AG10803 (cell line): ENCODE measurements around the gene PRDM16.

Experiments
- DNase-seq: peaks from one replicate; pipeline ENCODE4 v3.0.0; 2010; ENCODE audit warnings: low read depth
- H3K4me3 ChIP-seq: 2 replicates; pipeline ENCODE4 v1.5.1; 2011; ENCODE audit warnings: mild to moderate bottlenecking, low read length, control low read depth
- CTCF ChIP-seq: conservative IDR thresholded peaks from 2 replicates; pipeline ENCODE4 v1.5.1; 2011; ENCODE audit warnings: mild to moderate bottlenecking, low read length, control low read depth, inconsistent platforms

Gene PRDM16

GRCh38 chr1:3353876-3354275 lies 284.9 kb downstream of the PRDM16 start:
- no peak for TF ChIP-seq CTCF
- no peak overlapping the region for H3K4me3 ChIP-seq
- DNase-seq: no peak

DNA sequence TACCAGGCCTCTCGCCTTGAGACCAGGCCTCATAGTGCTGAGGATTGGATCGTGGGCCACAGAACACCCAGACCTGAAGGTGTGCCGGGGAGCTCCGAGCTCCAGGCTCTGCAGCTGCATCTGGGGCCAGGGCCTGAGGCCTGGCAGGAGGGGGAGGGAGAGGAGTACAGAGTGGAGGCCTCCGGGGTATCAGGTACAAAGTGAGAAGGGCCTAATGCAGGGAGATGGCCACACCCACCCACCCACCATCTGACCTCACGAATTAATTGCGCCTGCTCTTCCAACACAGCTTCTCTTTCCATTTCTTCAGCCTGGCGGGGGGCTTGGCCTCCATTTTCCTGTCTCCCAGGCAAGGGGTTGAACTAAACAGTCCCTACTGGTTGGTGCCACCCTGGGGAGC lies 286.1 kb downstream of the PRDM16 start:
- no peak for DNase-seq
- TF ChIP-seq CTCF: no peak
- H3K4me3 ChIP-seq: no peak overlapping the region

- no peak for TF ChIP-seq CTCF
- H3K4me3 ChIP-seq: no peak overlapping the region
- DNase-seq: no peak
Measured at GRCh38 chr1:3355894-3356826, 287.2 kb downstream of the PRDM16 start.

GRCh38 chr1:3356827-3357460 lies 287.9 kb downstream of the PRDM16 start:
- DNase-seq: no peak
- TF ChIP-seq CTCF: no peak
- H3K4me3 ChIP-seq: no peak overlapping the region

DNA sequence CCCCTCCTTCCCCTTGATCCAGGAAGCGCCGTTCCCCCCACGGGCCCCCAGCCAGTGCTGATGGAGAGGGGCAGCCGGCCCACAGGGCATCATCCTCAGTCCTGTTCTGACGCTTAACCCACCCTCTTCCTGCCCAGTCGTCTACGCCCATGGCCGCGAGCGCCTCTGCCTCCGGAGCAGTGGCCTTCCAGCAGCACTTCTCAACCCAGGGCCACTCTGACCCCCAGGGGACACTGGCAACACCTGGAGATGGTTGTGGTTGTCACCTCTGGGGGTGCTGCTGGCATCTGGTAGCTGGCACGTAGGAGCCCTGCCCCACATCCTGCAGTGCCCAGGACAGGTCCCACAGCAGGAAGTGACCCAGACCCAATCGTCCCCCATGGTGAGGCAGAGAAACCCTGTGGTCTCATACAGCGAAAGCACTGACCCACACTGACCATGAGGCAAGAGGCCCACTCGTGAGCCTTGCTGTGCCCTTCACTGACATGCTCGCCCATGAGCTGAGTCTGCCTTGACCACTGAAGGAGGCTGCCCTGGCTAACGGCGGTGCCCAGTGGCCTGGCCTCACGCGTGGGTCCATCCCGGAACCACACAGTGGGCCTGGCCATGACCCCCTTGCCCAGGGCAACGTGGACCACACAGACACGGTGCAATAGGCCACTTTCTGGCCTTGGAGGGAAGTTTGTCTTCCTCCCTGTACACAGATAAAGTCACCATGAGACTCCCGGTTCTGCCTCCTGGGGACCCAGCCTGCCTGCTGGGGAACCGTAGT lies 288.7 kb downstream of the PRDM16 start:
- no peak overlapping the region for H3K4me3 ChIP-seq
- no peak for DNase-seq
- TF ChIP-seq CTCF: no peak

DNA sequence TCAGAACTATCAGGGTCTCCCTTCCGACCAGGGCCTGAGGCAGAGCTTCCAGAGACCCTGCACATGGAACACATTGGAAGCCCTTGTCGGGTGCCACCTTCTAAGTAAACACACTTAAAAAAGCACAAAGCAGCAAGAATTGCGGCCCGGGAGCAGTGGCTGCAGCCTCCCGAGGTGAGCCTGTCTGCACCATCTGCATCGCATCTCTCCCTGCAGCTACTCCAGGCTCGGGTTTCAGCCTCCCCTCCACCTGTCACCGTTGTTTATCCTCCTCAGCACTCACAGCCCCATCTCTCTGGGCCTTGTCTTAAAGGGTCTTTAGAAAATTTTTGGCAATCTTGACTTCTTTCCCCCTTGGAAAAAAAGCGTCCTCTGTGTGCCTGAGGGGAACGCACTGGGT lies 290.3 kb downstream of the PRDM16 start:
- TF ChIP-seq CTCF: no peak
- no peak for DNase-seq
- H3K4me3 ChIP-seq: no peak overlapping the region
